Prostate gland (tissue), 2 donors: ENCODE results near the gene LNPK. TPM values are rescaled to one million over a fixed set of nuclear protein-coding genes. Genes with fewer than 3 reads are reported as not detected.

Source experiments
- DNase-seq: peaks from one replicate; pipeline ENCODE4 v3.0.0-alpha.2; 2019; ENCODE audit warnings: low spot score
- H3K27ac ChIP-seq, 2 donors: fragments of 200-600 bp; sonication (generic); 2 replicates each; pipeline ENCODE4 v1.5.1; 2017 to 2019
- H3K27me3 ChIP-seq: fragments of 200-600 bp; sonication (generic); replicated peaks from 2 replicates; pipeline ENCODE4 v1.5.1; 2019; ENCODE audit not compliant: insufficient read depth
- H3K36me3 ChIP-seq, 2 donors: fragments of 200-600 bp; sonication (generic); 1 replicate in 1 of 2; 2 replicates in 1 of 2; pipeline versions ENCODE4 v1.5.1 to v1.8.1; 2017 to 2019
- H3K4me1 ChIP-seq: fragments of 200-600 bp; sonication (generic); replicated peaks from 2 replicates; pipeline ENCODE4 v1.5.1; 2019
- H3K4me3 ChIP-seq, 2 donors: fragments of 200-600 bp; sonication (generic); 2 replicates each; pipeline ENCODE4 v1.5.1; 2017 to 2019
- H3K9me3 ChIP-seq: fragments of 200-600 bp; sonication (generic); 2 replicates; pipeline ENCODE4 v1.5.1; 2017
- POLR2A ChIP-seq: fragments of 450-650 bp; IDR thresholded peaks from one replicate; pipeline ENCODE4 v1.6.1; 2016; ENCODE audit warnings: antibody characterized with exemption, mild to moderate bottlenecking
- POLR2AphosphoS5 ChIP-seq: sonication (generic); formaldehyde crosslinking; IDR thresholded peaks from one replicate; pipeline ENCODE4 v1.6.1; 2017; ENCODE audit warnings: antibody characterized with exemption
- WGBS: methylation state at CpG from one replicate; pipeline ENCODE4 v1.1.5; 2018; 5-methylcytosine and 5-hydroxymethylcytosine counted together
- intact Hi-C: fragments of 100-400 bp; cut with DNase I; formaldehyde crosslinking; loops from one replicate; pipeline ENCODE4 v1.14.2; 2022
- total RNA-seq, 2 donors: library from RNA; depleted of rRNA; stranded (reverse); fragments of >200 nt; gene quantifications; one replicate each; pipeline ENCODE4 v1.1.0, GENCODE V29; 2016
- TF ChIP-seq, protein P1 (sequence below), 4 experiments: fragments of 200-600 bp in 2 of 4; fragments of 450-650 bp in 2 of 4; sonication (generic) in 2 of 4; IDR thresholded peaks; 1 replicate in 3 of 4; 2 replicates in 1 of 4; pipeline ENCODE4 v1.5.1; 2016 to 2019; ENCODE audit warnings: antibody characterized with exemption in 4 of 4, mild to moderate bottlenecking in 2 of 4, moderate library complexity in 2 of 4

LNPK gene
- total RNA-seq, 2 donors from 2014 or later: 19.7 to 21.9 TPM

DNA sequence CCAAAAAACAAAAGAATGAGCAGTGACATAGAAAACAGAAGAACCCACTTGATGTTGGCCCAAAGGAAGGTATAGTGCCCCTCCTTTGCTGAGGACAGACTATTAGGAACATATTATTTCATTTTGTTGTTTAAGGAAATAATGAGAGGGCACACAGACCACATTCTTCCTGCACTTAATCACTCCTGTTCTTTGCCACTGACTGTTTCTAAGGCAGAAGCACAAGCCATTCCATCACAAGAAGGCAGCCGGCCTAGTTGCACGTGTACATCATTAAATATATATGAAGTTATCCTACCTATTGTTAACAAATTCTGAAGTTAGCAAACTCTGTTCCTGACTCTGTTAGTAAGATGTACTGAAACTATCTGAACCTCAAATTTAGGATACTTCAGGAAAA, 110.0 kb downstream of the LNPK start:
- no peaks in the 10 kb centered on the region for H3K9me3 ChIP-seq
- no peaks in the 10 kb centered on the region for H3K4me1 ChIP-seq
- no peak overlapping the region for H3K4me3 ChIP-seq
- H3K27me3 ChIP-seq: no peaks in the 10 kb centered on the region
- no peak for DNase-seq
- H3K27ac ChIP-seq: no peak overlapping the region
- TF ChIP-seq, protein P1, sequence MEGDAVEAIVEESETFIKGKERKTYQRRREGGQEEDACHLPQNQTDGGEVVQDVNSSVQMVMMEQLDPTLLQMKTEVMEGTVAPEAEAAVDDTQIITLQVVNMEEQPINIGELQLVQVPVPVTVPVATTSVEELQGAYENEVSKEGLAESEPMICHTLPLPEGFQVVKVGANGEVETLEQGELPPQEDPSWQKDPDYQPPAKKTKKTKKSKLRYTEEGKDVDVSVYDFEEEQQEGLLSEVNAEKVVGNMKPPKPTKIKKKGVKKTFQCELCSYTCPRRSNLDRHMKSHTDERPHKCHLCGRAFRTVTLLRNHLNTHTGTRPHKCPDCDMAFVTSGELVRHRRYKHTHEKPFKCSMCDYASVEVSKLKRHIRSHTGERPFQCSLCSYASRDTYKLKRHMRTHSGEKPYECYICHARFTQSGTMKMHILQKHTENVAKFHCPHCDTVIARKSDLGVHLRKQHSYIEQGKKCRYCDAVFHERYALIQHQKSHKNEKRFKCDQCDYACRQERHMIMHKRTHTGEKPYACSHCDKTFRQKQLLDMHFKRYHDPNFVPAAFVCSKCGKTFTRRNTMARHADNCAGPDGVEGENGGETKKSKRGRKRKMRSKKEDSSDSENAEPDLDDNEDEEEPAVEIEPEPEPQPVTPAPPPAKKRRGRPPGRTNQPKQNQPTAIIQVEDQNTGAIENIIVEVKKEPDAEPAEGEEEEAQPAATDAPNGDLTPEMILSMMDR (IDR thresholded peaks at IDR 0.05): no peak
- intact Hi-C loops: no loop called here
- 87% methylated on average over 2 of the region's 2 CpGs for WGBS
- H3K36me3 ChIP-seq: no peaks in the 10 kb centered on the region

DNA sequence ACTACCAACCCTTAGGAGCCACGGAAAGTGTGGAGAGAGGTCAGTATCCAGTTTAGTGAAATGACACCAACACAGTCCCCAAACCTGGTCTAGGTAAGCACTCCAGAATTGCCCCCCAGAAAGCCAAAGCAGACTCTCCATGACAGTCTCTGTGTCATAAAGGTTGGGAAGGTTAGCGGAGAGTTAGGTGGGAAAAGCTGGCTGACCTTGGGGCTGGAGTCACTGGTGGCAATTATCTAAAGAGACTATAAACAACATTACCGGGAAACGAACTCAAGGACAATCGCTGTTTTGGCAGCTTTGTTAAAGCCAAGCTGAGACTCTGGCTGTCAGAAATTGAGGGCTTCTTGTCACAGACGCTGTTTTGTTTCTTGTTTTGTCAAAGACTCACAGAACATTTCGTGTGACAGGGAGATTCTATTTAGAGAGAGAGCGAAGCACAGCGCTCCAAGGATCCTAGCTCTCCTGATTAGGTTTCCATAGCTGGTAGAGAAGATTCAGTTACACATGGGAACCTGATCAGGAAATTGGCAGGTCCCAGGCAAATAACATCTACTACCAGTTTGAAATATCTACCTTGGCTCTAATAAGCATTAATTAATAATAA, 111.3 kb downstream of the LNPK start:
- Histone ChIP-seq H3K36me3 (no peaks in the 10 kb centered on the region), H3K27me3 (no peaks in the 10 kb centered on the region), H3K4me1 (no peaks in the 10 kb centered on the region), H3K27ac (no peak overlapping the region), H3K9me3 (no peaks in the 10 kb centered on the region), H3K4me3 (no peak overlapping the region)
- WGBS: 82% methylated on average over 9 of the region's 9 CpGs
- no peak for DNase-seq
- TF ChIP-seq, protein P1 (IDR thresholded peaks at IDR 0.05): no peak
- TF ChIP-seq POLR2AphosphoS5: no peak
- no peak for TF ChIP-seq POLR2A
- intact Hi-C loops: no loop called here

DNA sequence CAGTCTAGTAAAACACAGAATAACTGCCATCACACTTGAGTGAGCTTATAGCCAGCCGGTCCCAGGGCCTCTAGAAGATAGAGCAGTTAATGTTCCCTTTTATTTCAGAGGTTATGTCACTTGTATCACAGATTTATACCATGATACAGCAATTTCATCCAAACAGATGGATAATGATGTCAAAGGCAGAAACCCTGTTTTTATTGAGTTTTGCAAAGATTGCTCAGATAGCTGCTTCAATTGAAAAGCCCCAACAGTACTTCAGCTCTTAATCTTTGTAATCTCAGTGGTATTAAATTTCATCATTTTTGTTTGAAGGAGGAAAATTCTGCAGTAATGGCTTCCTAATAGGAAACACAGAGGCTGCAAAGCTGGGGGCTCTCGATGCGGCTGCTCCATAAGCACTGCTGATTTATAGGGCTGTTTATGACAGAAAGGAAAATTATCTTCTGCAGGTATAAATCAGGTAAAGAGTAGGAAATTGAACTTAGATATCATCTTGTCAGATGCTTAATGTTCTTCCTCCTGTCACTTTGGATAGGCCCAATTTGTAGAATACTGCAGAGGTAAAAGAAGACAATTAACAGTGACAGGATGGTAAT, 112.3 kb downstream of the LNPK start:
- no peaks in the 10 kb centered on the region for H3K4me1 ChIP-seq
- no peaks in the 10 kb centered on the region for H3K27me3 ChIP-seq
- DNase-seq: no peak
- intact Hi-C loops: no loop called here
- H3K27ac ChIP-seq: no peak overlapping the region
- TF ChIP-seq POLR2AphosphoS5: no peak
- TF ChIP-seq, protein P1 (IDR thresholded peaks at IDR 0.05): no peak
- TF ChIP-seq POLR2A: no peak
- 54% methylated on average over 3 of the region's 3 CpGs for WGBS
- H3K9me3 ChIP-seq: no peaks in the 10 kb centered on the region
- no peaks in the 10 kb centered on the region for H3K36me3 ChIP-seq
- H3K4me3 ChIP-seq: no peak overlapping the region

DNA sequence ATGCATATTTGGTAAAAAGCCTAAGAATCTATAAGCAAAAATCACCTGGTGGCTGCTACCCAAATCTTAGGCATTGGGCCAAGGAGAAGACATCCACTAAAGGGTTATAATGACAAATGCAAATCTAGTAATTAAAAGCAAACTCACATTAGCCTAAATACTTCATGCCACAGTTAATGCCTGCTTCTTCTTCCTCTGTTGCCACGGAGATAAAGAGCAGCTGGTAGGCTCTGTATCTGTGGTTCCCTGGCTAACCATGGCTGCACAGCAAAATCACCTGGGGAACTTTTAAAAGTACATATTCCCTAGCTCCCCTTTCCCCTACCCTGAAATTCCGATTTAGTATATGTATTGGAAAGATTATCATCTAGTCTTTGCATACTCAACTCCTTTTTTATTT, 114.3 kb downstream of the LNPK start:
- no peaks in the 10 kb centered on the region for H3K4me1 ChIP-seq
- intact Hi-C loops: no loop called here
- no peaks in the 10 kb centered on the region for H3K9me3 ChIP-seq
- no peaks in the 10 kb centered on the region for H3K36me3 ChIP-seq
- WGBS: 86% methylated on average over 2 of the region's 2 CpGs
- H3K27ac ChIP-seq: no peak overlapping the region
- no peak for DNase-seq
- H3K4me3 ChIP-seq: no peak overlapping the region
- no peak for TF ChIP-seq POLR2A
- no peak for TF ChIP-seq POLR2AphosphoS5
- TF ChIP-seq, protein P1 (IDR thresholded peaks at IDR 0.05): no peak
- no peaks in the 10 kb centered on the region for H3K27me3 ChIP-seq
